ENCODE results near the gene TSKS.

The TSKS gene

DNA sequence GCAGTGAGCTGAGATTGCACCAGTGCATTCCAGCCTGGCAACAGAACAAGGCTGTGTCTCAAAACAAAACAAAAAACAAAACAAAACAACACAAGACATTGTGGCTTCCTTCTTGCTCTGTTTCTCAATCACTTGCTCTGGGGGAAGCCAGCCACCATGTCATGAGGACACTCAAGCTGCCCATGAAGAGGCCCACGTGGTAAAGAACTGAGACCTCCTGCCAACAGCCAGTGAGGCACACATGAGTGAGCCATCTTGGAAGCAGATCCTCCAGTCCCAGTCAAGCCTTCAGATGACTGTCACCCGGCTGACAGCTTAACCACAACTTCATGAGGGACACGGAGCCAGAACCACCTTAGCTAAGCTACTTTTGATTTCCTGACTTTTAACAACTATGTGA, 47.0 kb downstream of the TSKS start:
- no peak for DNase-seq (ENCODE audit: low read depth in 3 of 3)

DNA sequence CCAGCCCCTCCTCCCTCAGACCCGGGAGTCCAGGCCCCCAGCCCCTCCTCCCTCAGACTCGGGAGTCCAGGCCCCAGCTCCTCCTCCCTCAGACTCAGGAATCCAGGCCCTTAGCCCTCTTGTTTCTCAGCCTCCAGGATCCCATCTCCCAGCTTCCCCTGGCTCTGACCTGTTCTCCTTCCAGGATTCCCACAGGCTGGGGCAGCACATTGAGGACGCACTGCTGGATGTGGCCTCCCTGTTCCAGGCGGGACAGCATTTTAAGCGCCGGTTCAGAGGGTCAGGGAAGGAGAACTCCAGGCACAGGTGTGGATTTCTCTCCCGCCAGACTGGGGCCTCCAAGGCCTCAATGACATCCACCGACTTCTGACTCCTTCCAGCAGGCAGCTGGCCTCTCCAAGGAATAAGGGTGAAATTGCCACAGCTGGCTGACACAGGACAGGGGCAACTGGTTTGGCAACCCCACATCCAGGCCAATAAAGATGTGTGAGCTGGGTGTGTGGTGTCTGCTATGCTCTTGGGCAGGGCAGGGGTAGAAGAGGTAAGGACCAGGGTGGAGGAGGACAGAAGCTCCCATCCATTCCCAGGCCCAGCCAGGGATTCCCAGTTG, 49.8 kb downstream of the TSKS start:
- no peak for DNase-seq (ENCODE audit: low read depth in 3 of 3)

- no peak for DNase-seq (ENCODE audit: low read depth in 3 of 3)
Measured at GRCh38 chr19:49712397-49712859, 50.7 kb downstream of the TSKS start.

GRCh38 chr19:49710372-49710951, 52.6 kb downstream of the TSKS start:
- no peak for DNase-seq (ENCODE audit: low read depth in 3 of 3)

DNA sequence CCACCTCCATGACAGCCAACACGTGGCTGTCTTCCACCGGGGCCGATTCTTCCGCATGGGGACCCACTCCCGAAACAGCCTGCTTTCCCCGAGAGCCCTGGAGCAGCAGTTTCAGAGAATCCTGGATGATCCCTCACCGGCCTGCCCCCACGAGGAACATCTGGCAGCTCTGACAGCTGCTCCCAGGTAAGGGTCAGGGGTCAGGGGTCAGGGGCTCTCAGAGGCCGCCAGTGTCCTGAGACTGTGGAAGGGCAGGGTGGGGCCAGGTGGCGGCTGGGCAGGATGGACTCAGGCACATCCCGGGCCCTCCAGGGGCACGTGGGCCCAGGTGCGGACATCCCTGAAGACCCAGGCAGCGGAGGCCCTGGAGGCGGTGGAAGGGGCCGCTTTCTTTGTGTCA, 57.2 kb downstream of the TSKS start:
- DNase-seq (ENCODE audit: low read depth in 3 of 3) = no peak

GRCh38 chr19:49704888-49705642, 58.0 kb downstream of the TSKS start:
- no peak for DNase-seq (ENCODE audit: low read depth in 3 of 3)

- DNase-seq (ENCODE audit: low read depth in 3 of 3) = no peak
Measured at GRCh38 chr19:49701271-49701786, 61.8 kb downstream of the TSKS start.

DNA sequence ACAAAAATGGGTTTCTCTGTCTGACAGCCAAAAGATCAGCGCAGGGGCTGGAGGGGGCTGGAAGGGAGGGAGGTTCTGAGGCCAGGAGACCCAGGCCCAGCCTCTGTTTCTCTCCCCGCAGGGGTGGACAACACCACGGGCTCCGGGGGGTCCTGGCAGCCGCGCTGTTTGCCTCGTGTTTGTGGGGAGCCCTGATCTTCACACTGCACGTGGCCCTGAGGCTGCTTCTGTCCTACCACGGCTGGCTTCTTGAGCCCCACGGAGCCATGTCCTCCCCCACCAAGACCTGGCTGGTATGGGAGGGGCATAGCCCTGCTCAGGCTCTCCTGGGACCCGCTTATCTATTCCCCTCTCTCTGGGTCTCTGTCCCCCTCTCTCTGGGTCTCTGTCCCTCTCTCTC, 62.5 kb downstream of the TSKS start:
- DNase-seq (ENCODE audit: low read depth in 3 of 3) = no peak

- no peak for DNase-seq (ENCODE audit: low read depth in 3 of 3)
Measured at GRCh38 chr19:49699364-49699763, 63.7 kb downstream of the TSKS start.

- DNase-seq (ENCODE audit: low read depth in 3 of 3) = no peak
Measured at GRCh38 chr19:49696865-49697264, 66.2 kb downstream of the TSKS start.

GRCh38 chr19:49696115-49696514, 67.0 kb downstream of the TSKS start:
- DNase-seq (ENCODE audit: low read depth in 3 of 3) = no peak

GRCh38 chr19:49692147-49692506, 71.0 kb downstream of the TSKS start:
- DNase-seq (ENCODE audit: low read depth in 3 of 3) = no peak

DNA sequence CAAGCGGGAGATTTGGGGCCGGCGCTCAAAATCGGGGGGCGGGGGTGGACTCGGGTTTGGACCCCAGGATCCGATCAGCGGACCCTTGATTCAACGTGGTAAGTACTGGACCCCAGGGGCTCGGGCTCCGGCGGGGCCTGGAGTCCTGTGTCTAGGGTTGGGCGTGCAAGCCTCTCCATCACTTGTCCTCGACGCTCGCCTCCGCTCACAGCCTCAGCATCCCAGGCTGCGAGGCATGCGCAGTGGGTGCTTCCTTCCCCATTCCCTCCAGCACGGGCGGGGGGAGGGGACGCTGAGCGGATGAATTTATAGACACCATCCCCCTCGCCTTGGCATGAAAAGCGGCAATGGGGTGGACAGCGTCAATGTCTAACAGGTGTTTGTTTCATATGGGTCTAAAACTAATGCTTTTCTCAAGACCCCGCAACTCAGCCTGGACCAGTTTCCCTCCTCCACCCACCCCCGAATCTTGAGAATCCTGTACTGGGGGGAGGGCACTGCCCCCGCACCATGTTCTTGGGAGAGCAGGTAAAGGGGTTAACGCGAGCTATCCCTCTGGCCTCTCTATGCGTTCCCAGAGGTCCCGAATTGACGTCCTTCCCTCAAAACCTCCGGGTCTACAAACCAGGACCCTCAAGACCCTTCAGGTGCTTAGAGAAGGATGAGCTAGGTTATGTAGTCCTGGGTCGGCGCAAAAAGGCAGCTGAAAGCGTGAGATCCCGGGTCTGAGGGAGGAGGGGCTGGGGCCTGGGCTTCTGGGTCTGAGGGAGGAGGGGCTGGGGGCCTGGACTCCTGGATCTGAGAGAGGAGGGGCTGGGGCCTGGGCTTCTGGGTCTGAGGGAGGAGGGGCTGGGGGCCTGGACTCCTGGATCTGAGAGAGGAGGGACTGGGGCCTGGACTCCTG, 71.6 kb downstream of the TSKS start:
- peak in 2 of 3 experiments; percentile 23 to 48 for DNase-seq (ENCODE audit: low read depth in 3 of 3)

- peak; percentile 30 to 69 (median 40) for DNase-seq (ENCODE audit: low read depth in 3 of 3)
Measured at GRCh38 chr19:49690656-49691242, 72.4 kb downstream of the TSKS start, which contains the start of gene CPT1C. CPT1C (plus strand) TSS chr19:49691116; CDS start chr19:49692253, 1,137 bp downstream.

DNA sequence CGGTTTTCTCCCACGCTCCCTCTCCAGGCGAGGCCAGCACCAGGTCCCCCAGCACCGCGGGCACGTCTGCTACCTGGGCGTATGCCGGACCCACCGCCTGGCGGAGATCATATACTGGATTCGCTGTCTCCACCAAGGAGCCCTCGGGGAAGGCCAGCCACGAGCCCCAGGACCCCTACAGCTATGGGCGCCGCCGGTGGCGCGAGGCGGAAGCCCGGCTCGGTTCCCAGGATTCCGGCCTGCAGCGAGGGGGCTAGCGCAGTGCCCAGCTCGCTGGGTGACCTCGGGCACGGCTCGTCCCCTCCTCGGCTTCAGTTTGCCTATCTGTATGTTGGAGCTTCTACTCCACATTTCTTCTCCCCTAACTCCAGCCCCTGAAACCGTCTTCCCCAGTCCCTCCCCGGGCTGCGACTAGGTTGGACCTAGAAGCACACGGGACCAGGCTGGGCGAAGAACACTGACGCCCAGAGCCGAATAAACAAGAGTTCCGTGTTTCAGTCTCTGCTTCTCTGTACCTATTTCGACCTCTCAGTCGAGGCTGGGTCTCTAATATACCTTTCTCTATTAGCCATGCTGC, 72.9 kb downstream of the TSKS start:
- no peak for DNase-seq (ENCODE audit: low read depth in 3 of 3)

Data from stimulated activated CD4-positive, alpha-beta T cell treated with anti-CD3 and anti-CD28 coated beads, TNF-alpha, amount 100 ng/mL, for 24 hours (primary cell).